Measurements from ENCODE around the gene DTX3L. TPM values are rescaled to one million over a fixed set of nuclear protein-coding genes. Genes with fewer than 3 reads are reported as not detected.

DTX3L gene
- total RNA-seq, 2 donors from 2014 or later, result 43.9 to 60.5 TPM

Other genes starting within 250 kb of the DTX3L start
- 1 to 10 TPM; 1.1 to 1.3 TPM for gene CSTA, start 239.1 kb upstream of the DTX3L start, total RNA-seq
- 10 to 100 TPM; 30.2 to 39.9 TPM for gene MIX23, start 181.1 kb upstream of the DTX3L start, total RNA-seq
- gene FAM162A, start 180.2 kb upstream of the DTX3L start, total RNA-seq, result 100 to 1,000 TPM; 207 to 212 TPM
- 1 to 10 TPM; 2.3 to 2.7 TPM for gene WDR5B, start 148.3 kb upstream of the DTX3L start, total RNA-seq
- 10 to 100 TPM; 57.4 to 59.0 TPM for gene KPNA1, start 49.4 kb upstream of the DTX3L start, total RNA-seq
- gene PARP9, start within 50 bp of the DTX3L start, total RNA-seq, result 10 to 100 TPM; 22.4 to 48.2 TPM
- gene PARP15, start 13.3 kb downstream of the DTX3L start, total RNA-seq, result 1 to 10 TPM in 1 of 2 donors, under 1 TPM in 1; 0.70 to 1.4 TPM
- 10 to 100 TPM; 30.3 to 49.7 TPM for gene PARP14, start 116.5 kb downstream of the DTX3L start, total RNA-seq
- gene HSPBAP1, start 229.5 kb downstream of the DTX3L start, total RNA-seq, result 1 to 10 TPM; 6.3 to 8.5 TPM
- gene SLC49A4, start 230.7 kb downstream of the DTX3L start, total RNA-seq, result 10 to 100 TPM; 21.7 to 29.9 TPM

Measured in left colon (tissue), 2 donors.